Smooth muscle cell (in vitro differentiated cells): ENCODE measurements around the gene MACROD2. TPM values are rescaled to one million over a fixed set of nuclear protein-coding genes. Genes with fewer than 3 reads are reported as not detected.

ENCODE experiments used
- DNase-seq: peaks from one replicate; lab custom pipeline; 2025; ENCODE audit not compliant: unreplicated experiment; lab: John Stamatoyannopoulos, UW
- H2AFZ ChIP-seq: fragments of 200-600 bp; sonication (generic); 2 replicates; pipeline ENCODE4 v1.6.0; 2016; ENCODE audit warnings: antibody characterized with exemption, low read depth, mild to moderate bottlenecking
- H3F3A ChIP-seq: fragments of 200-600 bp; sonication (generic); 2 replicates; pipeline ENCODE4 v1.6.0; 2017; ENCODE audit warnings: antibody characterized with exemption, low read depth
- H3K27ac ChIP-seq: fragments of 200-600 bp; sonication (generic); 2 replicates; pipeline ENCODE4 v1.5.1; 2016; ENCODE audit warnings: low read depth, mild to moderate bottlenecking
- H3K27me3 ChIP-seq: fragments of 200-600 bp; sonication (generic); 2 replicates; pipeline ENCODE4 v1.6.1; 2016; ENCODE audit warnings: low read depth, mild to moderate bottlenecking
- H3K36me3 ChIP-seq: fragments of 200-600 bp; sonication (generic); 2 replicates; pipeline ENCODE4 v1.5.1; 2016; ENCODE audit warnings: low read depth
- H3K4me1 ChIP-seq: fragments of 200-600 bp; sonication (generic); 2 replicates; pipeline ENCODE4 v1.5.1; 2016; ENCODE audit warnings: low read depth
- H3K4me2 ChIP-seq: fragments of 200-600 bp; sonication (generic); 2 replicates; pipeline ENCODE4 v1.6.0; 2016; ENCODE audit warnings: mild to moderate bottlenecking
- H3K4me3 ChIP-seq: fragments of 200-600 bp; sonication (generic); 2 replicates; pipeline ENCODE4 v1.5.1; 2016; ENCODE audit warnings: mild to moderate bottlenecking
- H3K79me2 ChIP-seq: fragments of 200-600 bp; sonication (generic); 2 replicates; pipeline ENCODE4 v1.6.0; 2016; ENCODE audit warnings: low read depth, mild to moderate bottlenecking
- H3K9ac ChIP-seq: fragments of 200-600 bp; sonication (generic); 2 replicates; pipeline ENCODE4 v1.6.0; 2016; ENCODE audit warnings: low read depth
- H3K9me3 ChIP-seq: fragments of 200-600 bp; sonication (generic); replicated peaks from 2 replicates; pipeline ENCODE4 v1.5.1; 2016; ENCODE audit warnings: low read depth
- H4K20me1 ChIP-seq: fragments of 200-600 bp; sonication (generic); 2 replicates; pipeline ENCODE4 v1.6.0; 2016; ENCODE audit warnings: low read depth
- WGBS: methylation state at CpG from one replicate; pipeline ENCODE4 v1.1.7; 2016; ENCODE audit warnings: low lambda C conversion rate; 5-methylcytosine and 5-hydroxymethylcytosine counted together
- polyA plus RNA-seq: library from polyadenylated mRNA; unstranded; fragments of >200 nt; fragmentation: Nextera tagmentation; extraction: Ambion mirVana; gene quantifications from 2 replicates; pipeline ENCODE4 v1.2.1, GENCODE V29; 2016
- total RNA-seq: library from RNA; depleted of rRNA; stranded (reverse); fragments of >200 nt; gene quantifications from 2 replicates; pipeline ENCODE4 v1.2.3, GENCODE V29; 2014
- TF ChIP-seq, protein P1 (sequence below): fragments of 200-600 bp; sonication (generic); IDR thresholded peaks from 2 replicates; pipeline ENCODE4 v1.5.1; 2017; ENCODE audit warnings: borderline replicate concordance, mild to moderate bottlenecking, antibody characterized with exemption; ENCODE audit not compliant: insufficient read depth, poor library complexity, severe bottlenecking

MACROD2 gene
- total and polyA plus RNA-seq, 2 experiments from 2014 or later = 0.04 to 0.32 TPM

DNA sequence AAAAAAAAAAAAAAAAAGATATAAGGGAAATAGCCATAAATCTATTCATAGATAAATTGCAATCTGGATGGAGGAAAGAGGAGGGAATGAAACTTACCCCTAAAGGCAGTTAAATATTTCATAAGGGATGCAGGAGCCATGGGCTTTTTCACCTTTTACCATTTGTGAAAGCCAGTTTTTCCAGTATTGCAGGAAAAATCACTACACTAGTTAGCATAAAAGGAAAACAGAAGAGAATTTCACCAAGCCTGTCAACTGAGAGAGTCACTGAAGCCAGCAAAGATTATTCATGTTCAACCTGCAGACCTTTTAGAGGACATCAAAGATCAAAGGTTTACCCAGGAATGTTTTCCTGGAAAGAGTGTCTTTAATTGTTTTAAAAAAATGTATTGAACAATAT, 1608.2 kb downstream of the MACROD2 start:
- Histone ChIP-seq H3K27ac (no peak overlapping the region), H3K4me1 (peaks cover 3% of the 10 kb centered on the region), H4K20me1 (no peaks in the 10 kb centered on the region), H3K4me3 (no peak overlapping the region), H3K4me2 (no peak overlapping the region), H3K9ac (no peak overlapping the region), H3K36me3 (no peaks in the 10 kb centered on the region), H3K9me3 (no peaks in the 10 kb centered on the region), H3K27me3 (no peaks in the 10 kb centered on the region), H3K79me2 (no peaks in the 10 kb centered on the region), H3F3A (no peaks in the 10 kb centered on the region), H2AFZ (no peak overlapping the region)
- no peak for DNase-seq
- TF ChIP-seq, protein P1, sequence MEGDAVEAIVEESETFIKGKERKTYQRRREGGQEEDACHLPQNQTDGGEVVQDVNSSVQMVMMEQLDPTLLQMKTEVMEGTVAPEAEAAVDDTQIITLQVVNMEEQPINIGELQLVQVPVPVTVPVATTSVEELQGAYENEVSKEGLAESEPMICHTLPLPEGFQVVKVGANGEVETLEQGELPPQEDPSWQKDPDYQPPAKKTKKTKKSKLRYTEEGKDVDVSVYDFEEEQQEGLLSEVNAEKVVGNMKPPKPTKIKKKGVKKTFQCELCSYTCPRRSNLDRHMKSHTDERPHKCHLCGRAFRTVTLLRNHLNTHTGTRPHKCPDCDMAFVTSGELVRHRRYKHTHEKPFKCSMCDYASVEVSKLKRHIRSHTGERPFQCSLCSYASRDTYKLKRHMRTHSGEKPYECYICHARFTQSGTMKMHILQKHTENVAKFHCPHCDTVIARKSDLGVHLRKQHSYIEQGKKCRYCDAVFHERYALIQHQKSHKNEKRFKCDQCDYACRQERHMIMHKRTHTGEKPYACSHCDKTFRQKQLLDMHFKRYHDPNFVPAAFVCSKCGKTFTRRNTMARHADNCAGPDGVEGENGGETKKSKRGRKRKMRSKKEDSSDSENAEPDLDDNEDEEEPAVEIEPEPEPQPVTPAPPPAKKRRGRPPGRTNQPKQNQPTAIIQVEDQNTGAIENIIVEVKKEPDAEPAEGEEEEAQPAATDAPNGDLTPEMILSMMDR = no peak

DNA sequence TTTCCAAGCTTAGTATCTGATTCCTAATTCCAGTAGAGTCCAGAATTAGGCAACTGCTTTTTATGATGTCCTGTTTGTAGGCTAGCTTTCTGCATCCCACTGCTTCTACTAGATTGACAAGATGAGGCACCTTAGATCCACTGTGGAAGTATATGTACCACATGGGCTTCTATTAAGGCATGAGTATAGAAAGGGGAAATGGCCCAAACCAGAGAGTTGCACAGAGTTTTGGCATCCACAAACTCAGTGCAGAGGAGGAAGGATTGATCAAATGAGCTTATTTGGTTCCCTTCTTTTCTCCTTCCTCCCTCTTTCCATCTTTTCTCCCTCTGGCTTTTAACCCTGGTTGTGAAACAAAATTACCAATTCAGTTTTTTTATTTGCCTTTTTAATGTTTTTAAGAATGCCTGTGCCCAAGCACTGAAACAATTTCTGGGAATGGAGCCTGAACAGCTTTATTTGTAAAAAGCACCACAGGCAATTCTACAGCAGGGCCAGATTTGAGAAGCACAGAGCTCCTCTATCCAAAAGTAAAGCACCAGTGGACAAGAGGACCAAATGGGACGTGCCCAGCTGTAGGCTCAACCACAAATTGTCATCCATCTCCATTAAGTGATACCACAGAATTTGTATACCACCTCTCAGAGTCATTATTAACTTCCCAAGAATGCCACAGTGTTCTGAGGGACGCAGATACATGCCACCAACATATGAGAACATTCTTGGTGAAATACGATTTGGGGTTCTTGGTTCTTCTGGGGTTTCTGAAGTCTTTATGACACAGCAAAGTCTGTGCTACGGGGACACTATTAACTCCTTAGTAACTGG, 1608.9 kb downstream of the MACROD2 start:
- Histone ChIP-seq H3K27ac (no peak overlapping the region), H4K20me1 (no peaks in the 10 kb centered on the region), H3K4me3 (no peak overlapping the region), H3K36me3 (no peaks in the 10 kb centered on the region), H3F3A (no peaks in the 10 kb centered on the region), H2AFZ (no peak overlapping the region), H3K27me3 (no peaks in the 10 kb centered on the region), H3K9ac (no peak overlapping the region), H3K79me2 (no peaks in the 10 kb centered on the region), H3K9me3 (no peaks in the 10 kb centered on the region), H3K4me2 (no peak overlapping the region), H3K4me1 (peaks cover 6% of the 10 kb centered on the region)
- 71% methylated on average over 4 of the region's 4 CpGs for WGBS
- TF ChIP-seq, protein P1 = no peak
- no peak for DNase-seq

DNA sequence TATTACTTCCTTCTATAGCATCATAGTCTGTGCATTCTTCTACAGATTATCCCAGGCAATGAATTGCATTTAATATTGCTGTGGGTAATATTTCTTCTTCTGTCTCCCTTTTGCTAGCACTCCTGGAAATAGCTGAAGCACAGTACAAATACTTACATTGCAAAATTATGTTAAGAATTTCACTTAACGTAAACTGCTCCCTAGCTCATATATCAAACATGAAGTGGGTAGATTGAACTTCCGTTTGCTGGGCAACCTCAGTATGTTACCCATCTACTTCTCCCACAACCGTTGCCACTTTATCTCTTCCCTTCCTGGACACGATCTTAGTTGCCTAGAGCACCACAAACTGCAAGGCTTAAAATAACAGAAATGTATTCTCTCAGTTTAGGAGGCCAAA, 1614.6 kb downstream of the MACROD2 start:
- Histone ChIP-seq H3K36me3 (no peaks in the 10 kb centered on the region), H3K9me3 (no peaks in the 10 kb centered on the region), H3K27ac (no peak overlapping the region), H3K9ac (no peak overlapping the region), H4K20me1 (no peaks in the 10 kb centered on the region), H3F3A (no peaks in the 10 kb centered on the region), H2AFZ (no peak overlapping the region), H3K79me2 (no peaks in the 10 kb centered on the region), H3K27me3 (no peaks in the 10 kb centered on the region), H3K4me2 (no peak overlapping the region), H3K4me3 (no peak overlapping the region), H3K4me1 (peaks cover 6% of the 10 kb centered on the region)
- no peak for DNase-seq
- 71% methylated on average over 4 of the region's 4 CpGs for WGBS
- TF ChIP-seq, protein P1 = no peak

DNA sequence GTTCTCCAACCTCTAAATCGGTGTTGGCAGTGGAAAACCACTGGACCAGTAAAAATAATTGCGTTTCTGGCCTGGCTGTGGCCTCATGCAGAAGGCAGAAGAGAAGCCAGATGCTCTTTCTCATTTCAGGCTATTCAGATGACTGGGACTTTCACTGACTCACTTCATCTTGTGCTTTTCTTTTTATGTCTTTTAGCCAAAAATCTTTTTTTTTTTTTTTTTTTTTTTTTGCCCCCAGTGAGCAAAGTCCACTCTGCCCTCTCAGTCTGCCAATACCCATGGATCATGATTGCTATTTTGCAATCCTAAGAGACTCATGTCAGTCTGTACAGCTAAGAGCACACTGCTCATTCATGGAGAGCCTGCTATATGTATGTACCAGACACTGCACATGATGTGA, 1615.5 kb downstream of the MACROD2 start:
- Histone ChIP-seq H3K4me3 (no peak overlapping the region), H3K79me2 (no peaks in the 10 kb centered on the region), H4K20me1 (no peaks in the 10 kb centered on the region), H3K9me3 (no peaks in the 10 kb centered on the region), H3F3A (no peaks in the 10 kb centered on the region), H3K9ac (no peak overlapping the region), H3K4me2 (no peak overlapping the region), H3K36me3 (no peaks in the 10 kb centered on the region), H3K4me1 (peaks cover 6% of the 10 kb centered on the region), H3K27ac (no peak overlapping the region), H2AFZ (no peak overlapping the region), H3K27me3 (no peaks in the 10 kb centered on the region)
- DNase-seq = no peak
- TF ChIP-seq, protein P1 = no peak
- 67% methylated on average over 2 of the region's 2 CpGs for WGBS
